ENCODE measurements around the gene SMG9. TPM values are rescaled to one million over a fixed set of nuclear protein-coding genes. Genes with fewer than 3 reads are reported as not detected.

Gene SMG9
- polyA plus RNA-seq, 1 of the 3 experiments (the other 2 are of a cell fraction): 24.3 TPM

DNA sequence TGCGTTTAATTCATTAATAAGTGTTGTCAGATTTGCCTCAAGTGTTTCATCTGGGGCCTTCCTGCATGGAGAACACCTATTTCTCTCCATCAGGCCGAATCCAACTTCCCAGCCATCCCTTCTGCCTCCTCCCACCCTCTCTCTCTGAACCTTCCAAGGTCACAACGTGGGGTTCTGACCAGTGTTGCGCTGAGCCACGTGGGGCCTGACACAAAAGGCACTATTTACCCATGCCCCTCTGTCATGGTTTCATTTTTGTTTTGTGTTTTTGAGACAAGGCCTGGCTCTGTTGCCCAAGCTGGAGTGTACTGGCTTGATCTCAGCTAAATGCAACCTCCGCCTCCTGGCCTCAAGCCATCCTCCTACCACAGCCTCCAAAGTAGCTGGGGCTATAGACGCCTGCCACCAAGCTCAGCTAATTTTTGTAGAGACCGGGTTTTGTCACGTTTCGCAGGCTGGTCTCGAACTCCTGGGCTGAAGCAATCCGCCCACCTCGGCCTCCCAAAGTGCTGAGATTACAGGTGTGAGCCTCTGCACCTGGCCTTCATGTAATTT is 47.5 kb downstream of the SMG9 start:
- no peak overlapping the region for H2AFZ ChIP-seq (ENCODE audit: low read depth)
- H3K9ac ChIP-seq: no peak overlapping the region
- no peaks in the 10 kb centered on the region for H3K36me3 ChIP-seq (replicated peaks in 1 of 2; ENCODE audit: control insufficient read depth in 1 of 2, insufficient read depth in 2 of 2, low read length in 1 of 2)
- H4K20me1 ChIP-seq (ENCODE audit: insufficient read depth): no peaks in the 10 kb centered on the region
- no peak overlapping the region for H3K27ac ChIP-seq (ENCODE audit: low read depth in 2 of 2, low read length in 1 of 2)
- ChIA-PET POLR2A (no interaction called here), CTCF (no interaction called here)
- H3K79me2 ChIP-seq (ENCODE audit: insufficient read depth): no peaks in the 10 kb centered on the region
- 0 out of 2 replicates have a peak, but pooled peaks cover 4% of the 10 kb centered on the region for H3K9me3 ChIP-seq
- no peak for DNase-seq
- H3K4me1 ChIP-seq (ENCODE audit: control insufficient read depth in 1 of 2, insufficient read depth in 2 of 2, low read depth in 1 of 2, low read length in 1 of 2): peaks cover 0 to 18% of the 10 kb centered on the region in 2 experiments; a peak in 2 of 4 replicates
- no peaks in the 10 kb centered on the region for H3K27me3 ChIP-seq (ENCODE audit: insufficient read depth)
- H3F3A ChIP-seq (replicated peaks; ENCODE audit: insufficient read depth): peaks cover 3% of the 10 kb centered on the region
- H3K4me3 ChIP-seq (ENCODE audit: low read depth in 2 of 2, low read length in 1 of 2): no peak overlapping the region
- WGBS (ENCODE audit: low lambda C conversion rate): 77% methylated on average over 13 of the region's 13 CpGs
- TF ChIP-seq YY1 (IDR thresholded peaks at IDR 0.05; ENCODE audit: low read depth): no peak
- no peak for TF ChIP-seq POLR2AphosphoS5 (IDR thresholded peaks at IDR 0.05; ENCODE audit: low read depth, low read length)
- TF ChIP-seq, protein P1, sequence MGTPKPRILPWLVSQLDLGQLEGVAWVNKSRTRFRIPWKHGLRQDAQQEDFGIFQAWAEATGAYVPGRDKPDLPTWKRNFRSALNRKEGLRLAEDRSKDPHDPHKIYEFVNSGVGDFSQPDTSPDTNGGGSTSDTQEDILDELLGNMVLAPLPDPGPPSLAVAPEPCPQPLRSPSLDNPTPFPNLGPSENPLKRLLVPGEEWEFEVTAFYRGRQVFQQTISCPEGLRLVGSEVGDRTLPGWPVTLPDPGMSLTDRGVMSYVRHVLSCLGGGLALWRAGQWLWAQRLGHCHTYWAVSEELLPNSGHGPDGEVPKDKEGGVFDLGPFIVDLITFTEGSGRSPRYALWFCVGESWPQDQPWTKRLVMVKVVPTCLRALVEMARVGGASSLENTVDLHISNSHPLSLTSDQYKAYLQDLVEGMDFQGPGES (IDR thresholded peaks at IDR 0.05; ENCODE audit: low read depth, low read length): no peak
- TF ChIP-seq SIN3A (IDR thresholded peaks at IDR 0.05; ENCODE audit: borderline replicate concordance, low read depth, low read length): no peak
- no peak overlapping the region for H3K4me2 ChIP-seq
- no peaks in the 10 kb centered on the region for H3K9me2 ChIP-seq

DNA sequence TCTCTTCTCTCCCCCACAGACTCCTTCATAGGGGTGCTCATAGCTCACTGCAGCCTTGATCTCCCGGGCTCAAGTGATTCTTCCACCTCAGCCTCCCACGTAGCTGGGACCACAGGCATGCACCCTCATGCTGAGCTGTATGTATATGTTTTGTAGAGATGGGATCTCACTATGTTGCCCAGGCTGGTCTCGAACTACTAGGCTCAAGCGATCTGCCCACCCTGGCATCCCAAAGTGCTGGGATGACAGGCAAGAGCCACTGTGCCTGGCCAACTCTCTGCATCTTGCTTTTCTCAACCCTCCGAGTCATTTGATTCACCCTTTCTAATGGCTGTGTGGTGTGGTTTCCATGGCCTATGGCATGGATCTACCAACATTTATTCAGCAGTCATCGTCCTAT is 49.0 kb downstream of the SMG9 start:
- ChIA-PET CTCF (interaction anchor here (0.8 kb wide), 1 partner anchor 40 kb away, joined by 3 read pairs; no protein-coding TSS in a partner anchor), POLR2A (no interaction called here)
- H3K36me3 ChIP-seq (replicated peaks in 1 of 2; ENCODE audit: control insufficient read depth in 1 of 2, insufficient read depth in 2 of 2, low read length in 1 of 2): no peaks in the 10 kb centered on the region
- H3K4me1 ChIP-seq (ENCODE audit: control insufficient read depth in 1 of 2, insufficient read depth in 2 of 2, low read depth in 1 of 2, low read length in 1 of 2): peaks cover 0 to 14% of the 10 kb centered on the region in 2 experiments; a peak in 3 of 4 replicates
- H3K9ac ChIP-seq: no peak overlapping the region
- H3K27me3 ChIP-seq (ENCODE audit: insufficient read depth): no peaks in the 10 kb centered on the region
- no peak for DNase-seq
- no peaks in the 10 kb centered on the region for H3K79me2 ChIP-seq (ENCODE audit: insufficient read depth)
- TF ChIP-seq, protein P1 (IDR thresholded peaks at IDR 0.05; ENCODE audit: low read depth, low read length): no peak
- no peak for TF ChIP-seq EP300 (IDR thresholded peaks at IDR 0.05; ENCODE audit: borderline replicate concordance in 1 of 2, low read depth in 1 of 2, low read length in 1 of 2)
- no peak for TF ChIP-seq RXRA (IDR thresholded peaks at IDR 0.05; ENCODE audit: borderline replicate concordance, low read depth)
- no peak for TF ChIP-seq ELF1 (IDR thresholded peaks at IDR 0.05)
- no peak for TF ChIP-seq RCOR1 (IDR thresholded peaks at IDR 0.05; ENCODE audit: low read length)
- no peak for TF ChIP-seq YY1 (IDR thresholded peaks at IDR 0.05; ENCODE audit: low read depth)
- TF ChIP-seq RAD21 (IDR thresholded peaks at IDR 0.05; ENCODE audit: low read length): no peak
- TF ChIP-seq, protein P2, sequence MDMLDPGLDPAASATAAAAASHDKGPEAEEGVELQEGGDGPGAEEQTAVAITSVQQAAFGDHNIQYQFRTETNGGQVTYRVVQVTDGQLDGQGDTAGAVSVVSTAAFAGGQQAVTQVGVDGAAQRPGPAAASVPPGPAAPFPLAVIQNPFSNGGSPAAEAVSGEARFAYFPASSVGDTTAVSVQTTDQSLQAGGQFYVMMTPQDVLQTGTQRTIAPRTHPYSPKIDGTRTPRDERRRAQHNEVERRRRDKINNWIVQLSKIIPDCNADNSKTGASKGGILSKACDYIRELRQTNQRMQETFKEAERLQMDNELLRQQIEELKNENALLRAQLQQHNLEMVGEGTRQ (IDR thresholded peaks at IDR 0.05; ENCODE audit: borderline replicate concordance, low read depth, low read length): no peak
- H3K4me2 ChIP-seq: no peak overlapping the region
- no peak overlapping the region for H3K27ac ChIP-seq (ENCODE audit: low read depth in 2 of 2, low read length in 1 of 2)
- no peak overlapping the region for H3K4me3 ChIP-seq (ENCODE audit: low read depth in 2 of 2, low read length in 1 of 2)
- 0 out of 2 replicates have a peak, but pooled peaks cover 4% of the 10 kb centered on the region for H3K9me3 ChIP-seq
- H3K9me2 ChIP-seq: no peaks in the 10 kb centered on the region
- WGBS (ENCODE audit: low lambda C conversion rate): 61% methylated on average over 6 of the region's 6 CpGs
- H3F3A ChIP-seq (replicated peaks; ENCODE audit: insufficient read depth): peaks cover 11% of the 10 kb centered on the region
- H2AFZ ChIP-seq (ENCODE audit: low read depth): no peak overlapping the region
- H4K20me1 ChIP-seq (ENCODE audit: insufficient read depth): no peaks in the 10 kb centered on the region

Data from SK-N-SH (cell line).